Coronary artery (tissue), 2 donors: ENCODE measurements around the gene SLBP.

ENCODE experiments used
- DNase-seq: peaks from one replicate; pipeline ENCODE4 v3.0.0-alpha.2; 2017; ENCODE audit warnings: low spot score
- H3K27ac ChIP-seq, 2 donors: fragments of 200-600 bp; sonication (generic); one replicate each; pipeline ENCODE4 v1.5.1; 2016 to 2019
- H3K4me3 ChIP-seq: fragments of 200-600 bp; sonication (generic); 2 replicates; pipeline ENCODE4 v1.5.1; 2016; ENCODE audit warnings: mild to moderate bottlenecking, moderate library complexity
- CTCF ChIP-seq: fragments of 200-600 bp; sonication (generic); IDR thresholded peaks from one replicate; pipeline ENCODE4 v1.5.1; 2019; ENCODE audit warnings: antibody characterized with exemption

SLBP gene

GRCh38 chr4:1712216-1713002 is at the start of gene SLBP:
SLBP (minus strand) TSS chr4:1712319; CDS start chr4:1712188, 131 bp downstream.
- TF ChIP-seq CTCF = no peak
- DNase-seq = peak; percentile 97
- Histone ChIP-seq H3K27ac (peak within 1 kb of the TSS; percentile 92 to 98), H3K4me3 (peak within 1 kb of the TSS; percentile 85)

GRCh38 chr4:1761130-1761689 is 49.1 kb upstream of the SLBP start:
- TF ChIP-seq CTCF = no peak
- Histone ChIP-seq H3K4me3 (no peak overlapping the region), H3K27ac (no peak overlapping the region)
- no peak for DNase-seq

GRCh38 chr4:1760521-1761071 is 48.5 kb upstream of the SLBP start:
- DNase-seq = no peak
- Histone ChIP-seq H3K27ac (no peak overlapping the region), H3K4me3 (no peak overlapping the region)
- no peak for TF ChIP-seq CTCF

- no peak for TF ChIP-seq CTCF
- DNase-seq = no peak
- Histone ChIP-seq H3K4me3 (no peak overlapping the region), H3K27ac (no peak overlapping the region)
Measured at GRCh38 chr4:1759818-1760223, 47.7 kb upstream of the SLBP start.

GRCh38 chr4:1759170-1759817 is 47.2 kb upstream of the SLBP start:
- DNase-seq = no peak
- TF ChIP-seq CTCF = no peak
- Histone ChIP-seq H3K4me3 (no peak overlapping the region), H3K27ac (no peak overlapping the region)

- no peak for TF ChIP-seq CTCF
- DNase-seq = no peak
- H3K27ac ChIP-seq = no peak overlapping the region
- no peak overlapping the region for H3K4me3 ChIP-seq
Measured at GRCh38 chr4:1758306-1759121, 46.4 kb upstream of the SLBP start.
